IPS-15b (cell line): ENCODE measurements around the gene B4GALT3.
A peak's percentile ranks its signal among the peaks of the same experiment; 100 is the strongest.
"Not testable (repeated sequence)": the region's sequence is repeated elsewhere in the genome, so short reads cannot be mapped to it uniquely, and the experiment has no call there.

Experiments used
- H3K27me3 ChIP-seq: one replicate; pipeline ENCODE4 v1.6.1; 2013; ENCODE audit warnings: low read length; ENCODE audit not compliant: control insufficient read depth, insufficient read depth
- H3K36me3 ChIP-seq: one replicate; pipeline ENCODE4 v1.6.1; 2013; ENCODE audit warnings: low read length; ENCODE audit not compliant: control insufficient read depth, insufficient read depth
- H3K4me1 ChIP-seq: one replicate; pipeline ENCODE4 v1.6.1; 2013; ENCODE audit warnings: mild to moderate bottlenecking, low read length; ENCODE audit not compliant: control insufficient read depth, insufficient read depth
- H3K4me3 ChIP-seq: one replicate; pipeline ENCODE4 v1.5.1; 2013; ENCODE audit warnings: low read depth, low read length
- H3K9ac ChIP-seq: one replicate; pipeline ENCODE4 v1.6.1; 2013; ENCODE audit warnings: low read depth, mild to moderate bottlenecking, low read length
- H3K9me3 ChIP-seq: one replicate; pipeline ENCODE4 v1.6.1; 2013; ENCODE audit warnings: mild to moderate bottlenecking, low read length; ENCODE audit not compliant: control insufficient read depth, insufficient read depth

Gene B4GALT3

GRCh38 chr1:161177112-161177935 is at the start of gene B4GALT3:
Gene B4GALT3 (minus strand): TSS chr1:161177507. CDS start chr1:161176060, 1,447 bp downstream.
- Histone ChIP-seq H3K4me3 (peak within 1 kb of the TSS; percentile 99), H3K4me1 (peaks cover 4% of the 10 kb centered on the region), H3K9me3 (no peaks in the 10 kb centered on the region), H3K27me3 (no peaks in the 10 kb centered on the region), H3K9ac (peak within 1 kb of the TSS; percentile 89), H3K36me3 (peaks cover 10% of the 10 kb centered on the region)

GRCh38 chr1:161226759-161227158 is 49.5 kb upstream of the B4GALT3 start:
- H3K4me1 ChIP-seq, result peaks cover 9% of the 10 kb centered on the region
- peak overlapping the region; percentile 97 for H3K4me3 ChIP-seq
- no peak overlapping the region for H3K9ac ChIP-seq
- peaks cover 26% of the 10 kb centered on the region for H3K36me3 ChIP-seq
- H3K27me3 ChIP-seq, result no peaks in the 10 kb centered on the region
- no peaks in the 10 kb centered on the region for H3K9me3 ChIP-seq

GRCh38 chr1:161226320-161226711 is 49.0 kb upstream of the B4GALT3 start:
- peaks cover 26% of the 10 kb centered on the region for H3K36me3 ChIP-seq
- peak overlapping the region; percentile 97 for H3K4me3 ChIP-seq
- no peaks in the 10 kb centered on the region for H3K27me3 ChIP-seq
- peaks cover 9% of the 10 kb centered on the region for H3K4me1 ChIP-seq
- peak overlapping the region; percentile 81 for H3K9ac ChIP-seq
- H3K9me3 ChIP-seq, result no peaks in the 10 kb centered on the region

GRCh38 chr1:161225534-161226319 is 48.4 kb upstream of the B4GALT3 start, which contains the start of gene TOMM40L:
Gene TOMM40L (plus strand): TSS chr1:161226060. CDS start chr1:161226490, 430 bp downstream.
- Histone ChIP-seq H3K4me1 (peaks cover 9% of the 10 kb centered on the region), H3K9me3 (no peaks in the 10 kb centered on the region), H3K27me3 (no peaks in the 10 kb centered on the region), H3K9ac (peak within 1 kb of the TSS; percentile 81), H3K36me3 (peaks cover 26% of the 10 kb centered on the region), H3K4me3 (peak within 1 kb of the TSS; percentile 97)

GRCh38 chr1:161225178-161225533 is 47.8 kb upstream of the B4GALT3 start:
- H3K4me3 ChIP-seq, result no peak overlapping the region
- no peaks in the 10 kb centered on the region for H3K9me3 ChIP-seq
- no peak overlapping the region for H3K9ac ChIP-seq

GRCh38 chr1:161224695-161225087 is 47.4 kb upstream of the B4GALT3 start:
- not testable (repeated sequence) for H3K27me3 ChIP-seq, H3K4me1 ChIP-seq, H3K9ac ChIP-seq, H3K4me3 ChIP-seq, H3K9me3 ChIP-seq
- H3K36me3 ChIP-seq, result peaks cover 16% of the 10 kb centered on the region

More at GRCh38 chr1:161225178-161225533, 47.8 kb upstream of the B4GALT3 start:
- Histone ChIP-seq H3K4me1 (peaks cover 9% of the 10 kb centered on the region), H3K27me3 (no peaks in the 10 kb centered on the region), H3K36me3 (peaks cover 21% of the 10 kb centered on the region)

GRCh38 chr1:161223805-161224694 is 46.7 kb upstream of the B4GALT3 start:
- peaks cover 10% of the 10 kb centered on the region for H3K36me3 ChIP-seq
- no peaks in the 10 kb centered on the region for H3K9me3 ChIP-seq
- no peak overlapping the region for H3K4me3 ChIP-seq
- peaks cover 11% of the 10 kb centered on the region for H3K4me1 ChIP-seq
- H3K9ac ChIP-seq, result no peak overlapping the region
- H3K27me3 ChIP-seq, result no peaks in the 10 kb centered on the region

- H3K9me3 ChIP-seq, result no peaks in the 10 kb centered on the region
- peaks cover 21% of the 10 kb centered on the region for H3K4me1 ChIP-seq
- H3K4me3 ChIP-seq, result no peak overlapping the region
- no peak overlapping the region for H3K9ac ChIP-seq
- no peaks in the 10 kb centered on the region for H3K27me3 ChIP-seq
- H3K36me3 ChIP-seq, result no peaks in the 10 kb centered on the region
Observed at GRCh38 chr1:161222175-161223019, 45.1 kb upstream of the B4GALT3 start.

- peaks cover 18% of the 10 kb centered on the region for H3K4me1 ChIP-seq
- H3K9ac ChIP-seq, result no peak overlapping the region
- no peaks in the 10 kb centered on the region for H3K36me3 ChIP-seq
- H3K4me3 ChIP-seq, result no peak overlapping the region
- H3K9me3 ChIP-seq, result no peaks in the 10 kb centered on the region
- H3K27me3 ChIP-seq, result no peaks in the 10 kb centered on the region
Observed at GRCh38 chr1:161220002-161220401, 42.7 kb upstream of the B4GALT3 start.

GRCh38 chr1:161219078-161219892 is 42.0 kb upstream of the B4GALT3 start:
- Histone ChIP-seq H3K27me3 (no peaks in the 10 kb centered on the region), H3K4me1 (peaks cover 16% of the 10 kb centered on the region), H3K4me3 (no peak overlapping the region), H3K9me3 (no peaks in the 10 kb centered on the region), H3K9ac (no peak overlapping the region), H3K36me3 (peaks cover 2% of the 10 kb centered on the region)
